ENCODE results near the gene GALNT18.

- no peak for TF ChIP-seq CTCF (IDR thresholded peaks at IDR 0.05)
- no peak for TF ChIP-seq POLR2A (IDR thresholded peaks at IDR 0.05)
Measured at GRCh38 chr11:11324090-11324489, 297.7 kb downstream of the GALNT18 start.
